Hematopoietic multipotent progenitor cell treated with erythropoietin and hydrocortisone succinate and interleukin-3 and kit ligand, for 6 days (in vitro differentiated cells): Measurements from ENCODE around the gene TCIRG1.

ENCODE experiments used
- DNase-seq: peaks from one replicate; pipeline ENCODE4 v3.0.0-alpha.2; 2015

The TCIRG1 gene

DNA sequence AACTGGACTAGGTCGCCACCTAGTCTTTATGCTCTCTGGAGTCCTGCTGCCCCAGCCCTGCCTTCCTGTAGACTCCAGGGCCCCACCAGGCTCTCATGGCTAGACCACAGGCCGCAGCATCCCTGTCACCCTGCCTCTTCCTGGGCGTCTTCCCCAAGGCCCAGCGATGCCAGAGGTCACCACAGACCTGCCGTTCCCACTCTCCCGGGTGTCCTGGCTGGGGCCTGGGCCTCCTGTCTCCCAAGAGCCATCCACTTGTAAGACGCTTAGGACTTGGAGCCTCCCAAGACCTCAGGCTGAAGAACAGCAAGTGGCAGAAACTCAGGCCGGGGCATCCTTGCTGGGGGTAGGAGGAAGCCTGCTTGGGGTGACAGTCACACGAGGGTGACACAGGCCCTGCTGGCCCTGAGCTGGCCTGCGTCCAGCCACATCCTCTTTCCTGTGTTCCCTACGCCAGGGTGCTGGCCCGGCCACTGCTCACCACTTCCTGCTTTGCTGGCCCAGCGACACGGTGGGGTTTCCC lies 2.0 kb upstream of the TCIRG1 start:
- peak; percentile 62 for DNase-seq

- peak; percentile 58 for DNase-seq
Observed at GRCh38 chr11:68037411-68038225, 1.2 kb upstream of the TCIRG1 start.

GRCh38 chr11:68038226-68038717 lies 553 bp upstream of the TCIRG1 start:
- no peak for DNase-seq

DNA sequence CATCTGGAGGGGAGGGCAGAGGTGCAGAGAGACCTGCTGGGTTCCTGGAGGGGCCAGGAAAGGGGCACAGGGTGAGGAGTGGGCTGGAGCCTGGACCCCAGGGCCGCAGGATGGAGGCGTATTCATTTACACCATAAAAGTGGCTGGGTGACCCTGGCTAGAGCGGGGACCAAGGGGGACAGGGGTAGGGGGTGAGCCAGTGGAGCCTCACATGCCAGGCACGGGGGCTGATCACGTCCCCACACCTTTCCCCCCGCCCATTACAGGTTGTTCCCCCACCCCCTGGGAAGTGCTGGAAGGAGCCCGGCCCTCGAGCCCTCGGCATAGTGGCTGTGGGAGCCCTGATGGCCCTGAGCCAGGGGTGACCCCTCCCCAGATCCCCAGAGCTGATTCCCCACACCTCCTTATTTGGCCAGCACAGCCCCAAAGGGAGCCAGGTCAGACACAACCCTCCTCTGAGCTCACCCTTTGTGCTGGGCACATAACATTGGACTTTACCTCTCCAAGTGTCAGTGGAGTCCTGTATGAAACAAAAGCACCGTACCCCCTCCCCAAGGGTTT lies 781 bp downstream of the TCIRG1 start:
- peak; percentile 24 for DNase-seq

DNA sequence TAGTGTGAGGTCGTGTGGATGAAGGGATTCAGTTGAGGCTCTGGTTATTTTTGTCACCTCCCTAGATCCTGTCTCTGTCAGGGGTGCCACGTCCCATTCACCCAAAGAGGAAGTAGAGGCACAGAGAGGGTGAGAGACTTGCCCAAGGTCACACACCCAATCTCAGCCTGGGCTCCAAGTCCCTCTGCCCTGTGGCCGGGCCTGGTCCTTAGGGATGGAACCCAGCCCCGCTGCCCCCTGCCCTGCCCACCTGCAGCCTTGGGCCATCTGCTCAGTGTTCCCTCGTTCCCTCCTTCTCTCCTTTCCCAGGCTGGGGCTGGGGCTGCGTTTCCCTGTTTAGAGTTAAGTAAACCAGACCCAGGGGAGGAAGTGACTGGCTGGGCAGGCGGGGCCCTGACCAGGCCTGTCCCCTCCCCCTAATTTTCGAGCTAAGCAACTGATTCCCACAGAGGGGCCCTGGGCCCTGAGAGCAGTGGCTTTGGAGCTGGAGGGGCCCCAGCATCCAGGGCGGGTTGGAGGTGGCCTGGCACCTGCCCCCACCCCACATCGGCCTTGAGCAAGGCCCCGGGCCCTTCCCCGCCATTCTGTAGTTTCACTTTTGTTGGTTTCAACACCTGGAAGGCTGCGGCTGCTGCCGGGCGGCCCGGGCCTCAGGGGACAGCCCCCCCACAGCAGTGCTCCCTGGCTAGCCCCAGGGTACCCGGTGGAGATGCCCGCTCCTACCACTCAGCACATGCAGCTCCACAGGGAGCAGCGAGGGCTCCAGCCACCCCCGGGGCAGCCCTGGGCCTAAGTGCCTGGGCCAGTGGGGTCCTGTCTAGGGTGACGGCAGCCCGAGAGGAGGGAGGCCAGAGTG lies 1.5 kb downstream of the TCIRG1 start:
- peak; percentile 58 for DNase-seq

DNA sequence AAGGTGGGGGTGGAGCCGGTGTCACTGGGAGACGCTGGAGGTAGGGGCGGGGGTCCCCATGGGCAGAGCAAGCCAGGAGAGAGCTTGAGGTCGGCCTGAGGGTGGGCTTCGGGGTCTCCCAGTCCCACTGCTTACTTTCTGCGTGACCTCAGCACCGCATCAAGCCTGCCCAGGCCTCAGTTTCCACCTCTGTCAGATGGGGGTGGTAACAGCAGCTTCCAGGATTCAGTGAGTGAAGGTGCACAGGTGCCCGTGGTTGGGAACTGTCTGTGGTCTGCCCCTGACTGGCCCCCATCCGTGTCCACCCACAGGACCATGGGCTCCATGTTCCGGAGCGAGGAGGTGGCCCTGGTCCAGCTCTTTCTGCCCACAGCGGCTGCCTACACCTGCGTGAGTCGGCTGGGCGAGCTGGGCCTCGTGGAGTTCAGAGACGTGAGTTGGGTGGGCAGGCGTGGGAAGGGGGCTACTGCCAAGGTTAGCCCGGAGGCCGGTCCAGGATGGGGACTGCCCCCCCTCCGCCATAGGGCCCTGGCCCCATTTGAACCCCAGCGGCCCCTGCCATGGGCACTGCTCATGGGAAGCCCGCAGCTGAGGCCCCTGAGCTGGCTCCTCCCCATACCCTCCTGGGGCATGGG lies 2.2 kb downstream of the TCIRG1 start:
- DNase-seq: no peak

GRCh38 chr11:68041617-68042218 lies 2.9 kb downstream of the TCIRG1 start:
- DNase-seq: no peak

GRCh38 chr11:68042219-68043028 lies 3.6 kb downstream of the TCIRG1 start:
- no peak for DNase-seq

DNA sequence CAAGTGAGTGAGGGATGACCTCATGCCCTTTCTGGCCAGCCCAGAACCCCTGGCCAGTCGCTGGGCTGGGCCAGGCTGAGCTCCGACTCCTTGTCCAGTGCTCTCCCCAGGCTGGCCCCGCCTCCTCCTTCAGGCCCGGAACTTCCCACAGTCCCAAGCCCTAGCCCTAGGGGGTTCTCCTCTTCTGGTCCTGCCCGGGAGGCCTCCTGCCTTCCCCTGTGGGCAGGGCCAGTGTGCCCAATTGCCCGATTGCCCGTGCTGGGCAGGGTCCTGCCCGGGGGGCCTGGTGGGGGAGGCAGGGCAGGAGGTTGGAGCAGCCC lies 4.2 kb downstream of the TCIRG1 start:
- DNase-seq: no peak

DNA sequence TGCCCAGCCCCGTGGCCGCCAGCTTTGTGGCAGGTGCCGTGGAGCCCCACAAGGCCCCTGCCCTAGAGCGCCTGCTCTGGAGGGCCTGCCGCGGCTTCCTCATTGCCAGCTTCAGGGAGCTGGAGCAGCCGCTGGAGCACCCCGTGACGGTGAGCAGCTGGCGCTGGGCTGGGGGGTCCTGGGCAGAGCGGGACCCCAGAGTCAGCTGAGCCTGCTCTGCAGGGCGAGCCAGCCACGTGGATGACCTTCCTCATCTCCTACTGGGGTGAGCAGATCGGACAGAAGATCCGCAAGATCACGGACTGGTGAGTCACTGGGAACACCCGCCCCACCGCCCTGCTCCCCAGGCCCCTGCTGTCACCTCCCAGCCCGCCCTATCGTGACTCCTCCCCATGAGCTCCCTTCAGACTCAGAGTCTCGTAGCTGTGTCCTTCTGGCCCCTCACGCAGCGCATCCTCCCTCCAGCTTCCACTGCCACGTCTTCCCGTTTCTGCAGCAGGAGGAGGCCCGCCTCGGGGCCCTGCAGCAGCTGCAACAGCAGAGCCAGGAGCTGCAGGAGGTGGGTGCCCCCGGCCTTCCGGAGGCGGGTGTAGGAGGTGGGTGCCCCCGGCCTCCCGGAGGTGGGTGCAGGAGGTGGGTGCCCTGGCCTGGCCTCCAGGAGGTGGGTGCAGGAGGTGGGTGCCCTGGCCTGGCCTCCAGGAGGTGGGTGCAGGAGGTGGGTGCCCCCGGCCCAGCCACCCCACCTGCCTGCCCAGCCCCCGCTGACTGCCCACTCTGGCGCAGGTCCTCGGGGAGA lies 4.7 kb downstream of the TCIRG1 start:
- peak; percentile 68 for DNase-seq

DNA sequence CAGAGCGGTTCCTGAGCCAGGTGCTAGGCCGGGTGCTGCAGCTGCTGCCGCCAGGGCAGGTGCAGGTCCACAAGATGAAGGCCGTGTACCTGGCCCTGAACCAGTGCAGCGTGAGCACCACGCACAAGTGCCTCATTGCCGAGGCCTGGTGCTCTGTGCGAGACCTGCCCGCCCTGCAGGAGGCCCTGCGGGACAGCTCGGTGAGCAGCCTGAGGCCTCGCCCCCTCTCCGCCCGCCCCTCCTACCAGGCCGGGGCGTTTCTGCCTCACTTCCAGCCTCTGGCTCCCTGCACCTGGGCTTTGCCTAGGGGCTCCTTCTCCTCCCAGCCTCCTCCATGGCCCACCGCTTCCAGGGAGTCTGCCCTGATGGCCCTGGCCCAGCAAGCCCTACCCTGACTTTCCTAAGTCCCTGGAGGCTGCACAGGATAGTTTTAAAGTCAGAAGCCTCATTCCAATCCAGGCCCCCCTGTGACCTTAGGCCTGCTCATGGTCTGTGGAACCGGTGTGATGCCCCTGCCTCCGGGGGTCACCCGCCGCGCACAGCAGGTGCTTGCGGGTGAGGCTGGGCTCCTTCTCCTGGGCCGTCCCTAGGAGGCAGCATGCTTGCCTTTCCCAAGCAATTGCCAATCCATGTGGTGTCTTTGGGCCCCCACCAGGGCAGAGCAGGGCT lies 5.5 kb downstream of the TCIRG1 start:
- no peak for DNase-seq

GRCh38 chr11:68044898-68045351 lies 6.1 kb downstream of the TCIRG1 start:
- DNase-seq: no peak

- no peak for DNase-seq
Observed at GRCh38 chr11:68047437-68048290, 8.8 kb downstream of the TCIRG1 start.

GRCh38 chr11:68048681-68049508 lies 10.1 kb downstream of the TCIRG1 start:
- DNase-seq: no peak

DNA sequence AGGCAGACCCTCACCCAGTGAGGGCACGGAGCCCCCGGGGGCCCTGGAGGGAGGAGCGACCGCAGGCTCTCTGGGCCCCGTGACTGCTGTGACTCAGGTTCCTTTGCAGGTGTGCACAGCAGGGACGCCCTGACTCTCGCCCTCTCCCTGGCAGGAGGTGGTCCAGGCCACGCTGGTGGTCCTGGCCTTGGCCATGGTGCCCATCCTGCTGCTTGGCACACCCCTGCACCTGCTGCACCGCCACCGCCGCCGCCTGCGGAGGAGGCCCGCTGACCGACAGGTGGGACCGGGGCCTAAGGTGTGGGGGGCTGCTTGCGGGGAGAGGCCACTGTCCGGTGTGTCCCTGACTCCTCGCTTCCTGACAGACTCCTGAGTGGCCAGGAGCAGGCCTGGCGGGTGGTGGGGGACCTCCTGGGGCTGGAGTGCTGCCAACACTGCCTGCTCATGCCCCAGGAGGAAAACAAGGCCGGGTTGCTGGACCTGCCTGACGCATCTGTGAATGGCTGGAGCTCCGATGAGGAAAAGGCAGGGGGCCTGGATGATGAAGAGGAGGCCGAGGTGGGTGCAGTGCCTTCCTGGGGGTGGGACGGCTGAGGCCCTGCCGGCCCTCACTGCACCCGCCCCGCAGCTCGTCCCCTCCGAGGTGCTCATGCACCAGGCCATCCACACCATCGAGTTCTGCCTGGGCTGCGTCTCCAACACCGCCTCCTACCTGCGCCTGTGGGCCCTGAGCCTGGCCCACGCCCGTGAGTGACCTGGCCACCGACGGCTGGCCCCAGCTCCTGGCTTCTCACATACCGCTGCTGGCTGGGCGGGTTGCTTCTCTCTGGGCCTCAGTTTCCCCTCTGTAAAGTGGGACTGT lies 10.9 kb downstream of the TCIRG1 start:
- DNase-seq: no peak

- DNase-seq: no peak
Observed at GRCh38 chr11:68050371-68050841, 11.6 kb downstream of the TCIRG1 start.
